Endothelial cell of umbilical vein (primary cell): ENCODE results near the gene ZNF385B.

ENCODE experiments used
- CTCF ChIP-seq, 2 donors: IDR thresholded peaks; 1 replicate in 1 of 2; 2 replicates in 1 of 2; pipeline ENCODE4 v1.5.1; 2011; ENCODE audit warnings: low read length in 2 of 2, mild to moderate bottlenecking in 2 of 2, moderate library complexity in 2 of 2, control low read depth in 1 of 2, inconsistent platforms in 1 of 2, low read depth in 1 of 2; ENCODE audit not compliant: insufficient read depth in 1 of 2; ENCODE audit errors: extremely low read depth in 1 of 2
- EZH2 ChIP-seq: IDR thresholded peaks from 2 replicates; pipeline ENCODE4 v1.6.1; 2012; ENCODE audit warnings: borderline replicate concordance, low read depth, mild to moderate bottlenecking, moderate library complexity, low read length, inconsistent platforms; ENCODE audit not compliant: severe bottlenecking
- MAX ChIP-seq: IDR thresholded peaks from 2 replicates; pipeline ENCODE4 v1.6.1; 2011; ENCODE audit not compliant: insufficient read depth, insufficient read length
- POLR2A ChIP-seq: IDR thresholded peaks from 2 replicates; pipeline ENCODE4 v1.6.1; 2012; ENCODE audit warnings: low read depth, mild to moderate bottlenecking, control low read depth, low read length
- POLR2AphosphoS5 ChIP-seq: IDR thresholded peaks from 2 replicates; pipeline ENCODE4 v1.6.1; 2012; ENCODE audit warnings: low read depth, mild to moderate bottlenecking, control low read depth, low read length, moderate library complexity; ENCODE audit not compliant: insufficient read depth

- TF ChIP-seq CTCF (IDR thresholded peaks at IDR 0.05; ENCODE audit: extremely low read depth in 1 of 2, insufficient read depth in 1 of 2, low read depth in 1 of 2, low read length in 2 of 2) (no peak), EZH2 (no peak), MAX (no peak), POLR2A (no peak), POLR2AphosphoS5 (no peak)
Observed at GRCh38 chr2:179654806-179655205, 206.6 kb downstream of the ZNF385B start.
